A549 (cell line): ENCODE data around the gene MIA2. TPM values are rescaled to one million over a fixed set of nuclear protein-coding genes. Genes with fewer than 3 reads are reported as not detected.
A peak's percentile ranks its signal among the peaks of the same experiment; 100 is the strongest.
"Not testable (repeated sequence)": the region's sequence is repeated elsewhere in the genome, so short reads cannot be mapped to it uniquely, and the experiment has no call there.

Experiments used
- ATAC-seq, 2 experiments: fragments of 200-7000 bp in 1 of 2; fragments of >200 bp in 1 of 2; cut with Nextera tagmentation in 1 of 2; cut with Tn5 transposase in 1 of 2; 3 replicates each; pipeline versions ENCODE4 v1.8.0 to v1.9.1; 2018 to 2020; ENCODE audit warnings: mild to moderate bottlenecking in 1 of 2, moderate library complexity in 1 of 2
- CTCF ChIA-PET: fragments of 300-600 bp; sonication (Branson Sonifier 250); formaldehyde crosslinking; extraction: SDS; loops from one replicate; lab custom pipeline; 2021; ENCODE audit warnings: antibody characterized with exemption, inconsistent platforms; lab: Yijun Ruan, JAX
- POLR2A ChIA-PET: fragments of 350-600 bp; formaldehyde crosslinking; extraction: SDS; loops from one replicate; lab custom pipeline; 2021; ENCODE audit warnings: antibody characterized with exemption, inconsistent platforms; lab: Yijun Ruan, JAX
- DNase-seq, 2 experiments: peaks; one replicate each; pipeline versions ENCODE4 v3.0.0 to v3.0.0-alpha.2; 2011 to 2016; ENCODE audit warnings: low read depth in 1 of 2, low spot score in 1 of 2
- FAIRE-seq: peaks from 2 replicates; lab custom pipeline; 2011; peaks lifted over from hg19 to GRCh38; lab: Jason Lieb, UNC
- H3K27ac ChIP-seq, 2 experiments: fragments of >200 bp; sonication (Bioruptor Twin); formaldehyde crosslinking; 3 replicates each; pipeline ENCODE4 v1.5.1; 2016 to 2017
- H3K4me1 ChIP-seq: fragments of >200 bp; sonication (Bioruptor Twin); formaldehyde crosslinking; 3 replicates; pipeline ENCODE4 v1.6.1; 2016
- H3K4me2 ChIP-seq: fragments of >200 bp; sonication (Bioruptor Twin); formaldehyde crosslinking; 3 replicates; pipeline ENCODE4 v1.6.1; 2016
- H3K4me3 ChIP-seq: fragments of >200 bp; sonication (Bioruptor Twin); formaldehyde crosslinking; 3 replicates; pipeline ENCODE4 v1.5.1; 2016
- H3K9me3 ChIP-seq: fragments of >200 bp; sonication (Bioruptor Twin); formaldehyde crosslinking; 3 replicates; pipeline ENCODE4 v1.6.1; 2016
- CEBPB ChIP-seq, 2 experiments: fragments of >200 bp in 1 of 2; sonication (Bioruptor Twin) in 1 of 2; formaldehyde crosslinking in 1 of 2; IDR thresholded peaks; 2 replicates each; pipeline ENCODE4 v1.6.1; 2012 to 2016
- CTCF ChIP-seq: fragments of >200 bp; sonication (Bioruptor Twin); formaldehyde crosslinking; IDR thresholded peaks from 3 replicates; pipeline ENCODE4 v1.5.1; 2016
- E2F6 ChIP-seq: IDR thresholded peaks from 2 replicates; pipeline ENCODE4 v1.6.1; 2012; ENCODE audit warnings: low read depth, borderline replicate concordance
- FOSB ChIP-seq: fragments of 250-450 bp; sonication (Bioruptor Pico); IDR thresholded peaks from 2 replicates; pipeline ENCODE4 v1.5.0; 2020; ENCODE audit warnings: mild to moderate bottlenecking, moderate library complexity
- FOSL2 ChIP-seq, 2 experiments: fragments of 450-650 bp in 1 of 2; fragments of >200 bp in 1 of 2; sonication (Bioruptor Twin) in 1 of 2; formaldehyde crosslinking; IDR thresholded peaks; 2 replicates each; pipeline versions ENCODE4 v1.5.0 to v1.6.1; 2016 to 2020; ENCODE audit warnings: mild to moderate bottlenecking in 1 of 2, moderate library complexity in 1 of 2
- HMGXB4 ChIP-seq: fragments of 250-450 bp; sonication (Bioruptor Pico); IDR thresholded peaks from 2 replicates; pipeline ENCODE4 v1.5.0; 2021; ENCODE audit warnings: mild to moderate bottlenecking, moderate library complexity, borderline replicate concordance
- POLR2AphosphoS2 ChIP-seq: conservative IDR thresholded peaks from 2 replicates; pipeline ENCODE4 v1.6.1; 2012; ENCODE audit warnings: low read length, improper control_type of control experiment, inconsistent platforms
- RAD21 ChIP-seq, 2 experiments: fragments of >200 bp in 1 of 2; sonication (Bioruptor Twin) in 1 of 2; formaldehyde crosslinking in 1 of 2; IDR thresholded peaks in 1 of 2; conservative IDR thresholded peaks in 1 of 2; 2 replicates in 1 of 2; 3 replicates in 1 of 2; pipeline ENCODE4 v1.6.1; 2012 to 2018; ENCODE audit warnings: inconsistent platforms in 1 of 2
- RCOR1 ChIP-seq: fragments of 150-350 bp; IDR thresholded peaks from 2 replicates; pipeline ENCODE4 v1.6.1; 2014; ENCODE audit warnings: antibody characterized with exemption, low read length, low read depth
- SMC3 ChIP-seq: fragments of >200 bp; sonication (Bioruptor Twin); formaldehyde crosslinking; IDR thresholded peaks from 3 replicates; pipeline ENCODE4 v1.6.1; 2018; ENCODE audit warnings: inconsistent platforms
- ZSCAN20 ChIP-seq: fragments of 250-450 bp; sonication (Bioruptor Pico); IDR thresholded peaks from 2 replicates; pipeline ENCODE4 v1.8.0; 2022; ENCODE audit warnings: mild to moderate bottlenecking, moderate library complexity
- WGBS: methylation state at CpG from one replicate; pipeline ENCODE4 v1.1.6; 2017; ENCODE audit errors: missing lambda C conversion rate; 5-methylcytosine and 5-hydroxymethylcytosine counted together
- polyA plus RNA-seq, 4 experiments: library from polyadenylated mRNA; depleted of rRNA in 3 of 4; stranded (reverse); fragments of >200 nt; fragmentation: RNase III in 1 of 4; extraction: RNeasy Plus Mini Kit Qiagen cat#74134 plus additional on column Dnase treatment in 1 of 4; gene quantifications; 2 replicates in 3 of 4; 3 replicates in 1 of 4; pipeline ENCODE4 v1.2.3, GENCODE V29; 2011 to 2017

The MIA2 gene
- polyA plus RNA-seq, 2 of the 4 experiments (the other 2 are of a cell fraction) = 25.4 to 73.9 TPM

- Histone ChIP-seq H3K27ac (peak overlapping the region in 1 of 2 experiments; percentile 55; a peak in 3 of 6 replicates), H3K4me1 (peaks cover 24% of the 10 kb centered on the region)
- DNase-seq (peak; percentile 35 to 76), ATAC-seq (peak; percentile 79 to 87; a peak in 5 of 6 replicates)
- H3K4me3 ChIP-seq, FAIRE-seq, H3K9me3 ChIP-seq, H3K4me2 ChIP-seq: not testable (repeated sequence)
- CTCF ChIA-PET = interaction anchor here (0.6 to 2.1 kb wide), 30 partner anchors 11 to 195 kb away, joined by 3 to 13 read pairs (median 4); partner anchors contain the start of gene PNN
- POLR2A ChIA-PET = interaction anchor here (1.3 kb wide), 1 partner anchor 57 kb away, joined by 4 read pairs; the partner anchor contains the start of gene PNN
- WGBS = 80% methylated on average over 11 of the region's 11 CpGs
- TF ChIP-seq SMC3 = peak; percentile 58; the same call in 2 of the 3 replicates
- peak; percentile 71 to 79 for TF ChIP-seq RAD21 (conservative IDR thresholded peaks at IDR 0.05 in 1 of 2, IDR thresholded peaks at IDR 0.05 in 1 of 2)
- TF ChIP-seq CTCF = peak; percentile 52
Observed at GRCh38 chr14:39231751-39232553, 1.8 kb upstream of the MIA2 start.

- ChIA-PET POLR2A (interaction anchor here (1.3 kb wide), 1 partner anchor 58 kb away, joined by 4 read pairs; the partner anchor contains the start of gene PNN), CTCF (interaction anchor here (0.7 to 2.1 kb wide), 20 partner anchors 11 to 194 kb away, joined by 3 to 13 read pairs (median 4); partner anchors contain the start of gene PNN)
- peak; percentile 40 to 62; a peak in 3 of 6 replicates for ATAC-seq
Observed at GRCh38 chr14:39232554-39233415, 930 bp upstream of the MIA2 start.

GRCh38 chr14:39234986-39235385 is 1.3 kb downstream of the MIA2 start:
- POLR2A ChIA-PET, ATAC-seq, CTCF ChIA-PET, FAIRE-seq, H3K9me3 ChIP-seq, H3K27ac ChIP-seq, DNase-seq, H3K4me3 ChIP-seq: not testable (repeated sequence)
- Histone ChIP-seq H3K4me2 (peak overlapping the region; percentile 84), H3K4me1 (peaks cover 28% of the 10 kb centered on the region)
- 96% methylated on average over 5 of the region's 5 CpGs for WGBS

More at GRCh38 chr14:39232554-39233415, 930 bp upstream of the MIA2 start:
- Histone ChIP-seq H3K4me1 (peaks cover 24% of the 10 kb centered on the region), H3K4me3 (no peak overlapping the region), H3K4me2 (peak overlapping the region; percentile 84), H3K27ac (peak overlapping the region; percentile 8 to 55; a peak in 5 of 6 replicates), H3K9me3 (no peaks in the 10 kb centered on the region)
- WGBS = 66% methylated on average over 12 of the region's 12 CpGs
- TF ChIP-seq CEBPB (IDR thresholded peaks at IDR 0.05) (0 out of 4 replicates have a peak, but pooled peaks of 1 of the 2 experiments have one; percentile 27), E2F6 (no peak), FOSL2 (IDR thresholded peaks at IDR 0.05) (no peak), FOSL2 (CRISPR knock-in tag; IDR thresholded peaks at IDR 0.05) (peak; percentile 56; the same call in 1 of the 2 replicates)
- no peak for FAIRE-seq
- peak in 1 of 2 experiments; percentile 18 for DNase-seq

GRCh38 chr14:39235466-39235865 is 1.8 kb downstream of the MIA2 start:
- CTCF ChIA-PET, POLR2A ChIA-PET, FAIRE-seq, DNase-seq, H3K4me2 ChIP-seq, ATAC-seq, H3K9me3 ChIP-seq, H3K27ac ChIP-seq, H3K4me3 ChIP-seq: not testable (repeated sequence)
- H3K4me1 ChIP-seq = peaks cover 28% of the 10 kb centered on the region

GRCh38 chr14:39240769-39241168 is 7.1 kb downstream of the MIA2 start:
- no peak for ATAC-seq
- H3K4me2 ChIP-seq = no peak overlapping the region
- H3K27ac ChIP-seq = no peak overlapping the region
- ChIA-PET CTCF (no interaction called here), POLR2A (no interaction called here)
- no peak for FAIRE-seq
- no peak overlapping the region for H3K4me3 ChIP-seq
- H3K9me3 ChIP-seq = no peaks in the 10 kb centered on the region
- 94% methylated on average over 1 of the region's 1 CpG for WGBS
- DNase-seq = no peak
- peaks cover 4% of the 10 kb centered on the region; the same call in 2 of the 3 replicates for H3K4me1 ChIP-seq
- TF ChIP-seq POLR2AphosphoS2 (no peak), CTCF (no peak), E2F6 (no peak), HMGXB4 (no peak), FOSB (CRISPR knock-in tag) (no peak), RCOR1 (no peak), CEBPB (IDR thresholded peaks at IDR 0.05) (no peak), ZSCAN20 (CRISPR knock-in tag) (no peak)
